Ectodermal cell (in vitro differentiated cells): ENCODE measurements around the gene VCL.
"Not testable (repeated sequence)": the region's sequence is repeated elsewhere in the genome, so short reads cannot be mapped to it uniquely, and the experiment has no call there.

Experiments
- H3K27ac ChIP-seq: 2 replicates; pipeline ENCODE4 v1.7.0; 2013; ENCODE audit warnings: mild to moderate bottlenecking, low read depth, low read length; ENCODE audit not compliant: insufficient read depth, poor library complexity, severe bottlenecking
- H3K27me3 ChIP-seq: 2 replicates; pipeline ENCODE4 v1.7.0; 2013; ENCODE audit warnings: mild to moderate bottlenecking, low read length; ENCODE audit not compliant: insufficient read depth, control insufficient read depth, poor library complexity, severe bottlenecking
- H3K36me3 ChIP-seq: one replicate; pipeline ENCODE4 v1.7.0; 2013; ENCODE audit warnings: low read length; ENCODE audit not compliant: control insufficient read depth, insufficient read depth
- H3K4me1 ChIP-seq: one replicate; pipeline ENCODE4 v1.7.0; 2013; ENCODE audit warnings: low read length; ENCODE audit not compliant: control insufficient read depth, insufficient read depth
- H3K4me3 ChIP-seq: 2 replicates; pipeline ENCODE4 v1.7.0; 2013; ENCODE audit warnings: low read depth, low read length, control low read depth; ENCODE audit not compliant: insufficient read depth
- H3K9me3 ChIP-seq: 2 replicates; pipeline ENCODE4 v1.7.0; 2013; ENCODE audit warnings: mild to moderate bottlenecking, low read length, moderate library complexity; ENCODE audit not compliant: control insufficient read depth
- WGBS, 2 experiments: methylation state at CpG; one replicate each; pipeline ENCODE4 v1.1.7; 2013; ENCODE audit warnings: missing lambda C conversion rate in 2 of 2; 5-methylcytosine and 5-hydroxymethylcytosine counted together

Gene VCL

GRCh38 chr10:73963533-73963932 lies 34.4 kb upstream of the VCL start:
- H3K4me1 ChIP-seq: peaks cover 16% of the 10 kb centered on the region
- not testable (repeated sequence) for H3K36me3 ChIP-seq, H3K9me3 ChIP-seq, H3K27me3 ChIP-seq, H3K4me3 ChIP-seq, H3K27ac ChIP-seq
- WGBS, 2 experiments: 94 to 96% methylated on average over 12 of the region's 12 CpGs

GRCh38 chr10:73964743-73965142 lies 33.2 kb upstream of the VCL start:
- WGBS, 2 experiments: 88 to 97% methylated on average over 2 of the region's 2 CpGs
- H3K27me3 ChIP-seq: no peaks in the 10 kb centered on the region
- no peaks in the 10 kb centered on the region for H3K36me3 ChIP-seq
- no peak overlapping the region for H3K4me3 ChIP-seq
- H3K4me1 ChIP-seq: peaks cover 17% of the 10 kb centered on the region
- H3K27ac ChIP-seq: no peak overlapping the region
- no peaks in the 10 kb centered on the region for H3K9me3 ChIP-seq

- H3K9me3 ChIP-seq, H3K4me3 ChIP-seq, H3K27me3 ChIP-seq, H3K36me3 ChIP-seq: not testable (repeated sequence)
- peak overlapping the region; percentile 98 for H3K27ac ChIP-seq
- 72 to 77% methylated on average over 12 of the region's 12 CpGs for WGBS, 2 experiments
- H3K4me1 ChIP-seq: peaks cover 17% of the 10 kb centered on the region
Observed at GRCh38 chr10:73965267-73965889, 32.5 kb upstream of the VCL start.

- Histone ChIP-seq H3K36me3 (no peaks in the 10 kb centered on the region), H3K27me3 (no peaks in the 10 kb centered on the region), H3K27ac (peak overlapping the region; percentile 98), H3K4me3 (no peak overlapping the region), H3K9me3 (no peaks in the 10 kb centered on the region), H3K4me1 (peaks cover 17% of the 10 kb centered on the region)
- 3 to 4% methylated on average over 13 to 16 of the region's 16 CpGs for WGBS, 2 experiments
Observed at GRCh38 chr10:73965890-73966768, 31.8 kb upstream of the VCL start.

- 57 to 71% methylated on average over 4 of the region's 4 CpGs for WGBS, 2 experiments
- Histone ChIP-seq H3K9me3 (no peaks in the 10 kb centered on the region), H3K27me3 (no peaks in the 10 kb centered on the region), H3K4me3 (no peak overlapping the region), H3K36me3 (no peaks in the 10 kb centered on the region), H3K27ac (peak overlapping the region; percentile 98), H3K4me1 (peaks cover 17% of the 10 kb centered on the region)
Observed at GRCh38 chr10:73967022-73967429, 30.9 kb upstream of the VCL start.

- Histone ChIP-seq H3K36me3 (no peaks in the 10 kb centered on the region), H3K4me3 (no peak overlapping the region), H3K9me3 (no peaks in the 10 kb centered on the region), H3K27me3 (no peaks in the 10 kb centered on the region), H3K4me1 (peaks cover 17% of the 10 kb centered on the region), H3K27ac (no peak overlapping the region)
- 62 to 66% methylated on average over 5 of the region's 5 CpGs for WGBS, 2 experiments
Observed at GRCh38 chr10:73967544-73967943, 30.4 kb upstream of the VCL start.

GRCh38 chr10:73968098-73968521 lies 29.8 kb upstream of the VCL start:
- Histone ChIP-seq H3K27ac (no peak overlapping the region), H3K9me3 (no peaks in the 10 kb centered on the region), H3K4me1 (peaks cover 17% of the 10 kb centered on the region), H3K27me3 (no peaks in the 10 kb centered on the region), H3K4me3 (no peak overlapping the region), H3K36me3 (no peaks in the 10 kb centered on the region)
- WGBS, 2 experiments: 45 to 48% methylated on average over 6 of the region's 6 CpGs

- Histone ChIP-seq H3K27me3 (no peaks in the 10 kb centered on the region), H3K4me3 (no peak overlapping the region), H3K36me3 (no peaks in the 10 kb centered on the region), H3K27ac (no peak overlapping the region), H3K9me3 (no peaks in the 10 kb centered on the region), H3K4me1 (peaks cover 17% of the 10 kb centered on the region)
- WGBS, 2 experiments: 89 to 92% methylated on average over 5 of the region's 5 CpGs
Observed at GRCh38 chr10:73969224-73969841, 28.6 kb upstream of the VCL start.

- Histone ChIP-seq H3K36me3 (no peaks in the 10 kb centered on the region), H3K9me3 (no peaks in the 10 kb centered on the region), H3K4me3 (no peak overlapping the region), H3K27me3 (no peaks in the 10 kb centered on the region), H3K4me1 (peaks cover 17% of the 10 kb centered on the region), H3K27ac (no peak overlapping the region)
- 75 to 83% methylated on average over 2 of the region's 2 CpGs for WGBS, 2 experiments
Observed at GRCh38 chr10:73970845-73971244, 27.1 kb upstream of the VCL start.

GRCh38 chr10:73971636-73972354 lies 26.1 kb upstream of the VCL start:
- Histone ChIP-seq H3K36me3 (no peaks in the 10 kb centered on the region), H3K27ac (no peak overlapping the region), H3K4me3 (no peak overlapping the region), H3K9me3 (no peaks in the 10 kb centered on the region), H3K4me1 (peaks cover 17% of the 10 kb centered on the region), H3K27me3 (no peaks in the 10 kb centered on the region)
- 98 to 100% methylated on average over 1 to 2 of the region's 2 CpGs for WGBS, 2 experiments
